ENCODE measurements around the gene SMTNL2.
"Not testable (repeated sequence)": the region's sequence is repeated elsewhere in the genome, so short reads cannot be mapped to it uniquely, and the experiment has no call there.

The SMTNL2 gene

GRCh38 chr17:4587195-4587594 is 2.9 kb downstream of the SMTNL2 start:
- no peak for DNase-seq

- no peak for DNase-seq
Measured at GRCh38 chr17:4587803-4588202, 3.5 kb downstream of the SMTNL2 start.

- DNase-seq: no peak
Measured at GRCh38 chr17:4588391-4588790, 4.1 kb downstream of the SMTNL2 start.

- no peak for DNase-seq
Measured at GRCh38 chr17:4588898-4589625, 4.7 kb downstream of the SMTNL2 start.

GRCh38 chr17:4590042-4590441 is 5.7 kb downstream of the SMTNL2 start:
- DNase-seq: not testable (repeated sequence)

GRCh38 chr17:4590981-4591453 is 6.7 kb downstream of the SMTNL2 start:
- no peak for DNase-seq

GRCh38 chr17:4591529-4591928 is 7.2 kb downstream of the SMTNL2 start:
- peak; percentile 78 to 89 (median 86) for DNase-seq

GRCh38 chr17:4592240-4593005 is 8.1 kb downstream of the SMTNL2 start:
- DNase-seq: no peak

- no peak for DNase-seq
Measured at GRCh38 chr17:4593021-4593421, 8.7 kb downstream of the SMTNL2 start.

GRCh38 chr17:4594406-4594805 is 10.1 kb downstream of the SMTNL2 start:
- no peak for DNase-seq

GRCh38 chr17:4594931-4595684 is 10.8 kb downstream of the SMTNL2 start:
- DNase-seq: peak; percentile 60 to 79 (median 61)

GRCh38 chr17:4595685-4596342 is 11.5 kb downstream of the SMTNL2 start:
- DNase-seq: not testable (repeated sequence)

- no peak for DNase-seq
Measured at GRCh38 chr17:4596636-4597380, 12.5 kb downstream of the SMTNL2 start.

GRCh38 chr17:4597975-4598374 is 13.6 kb downstream of the SMTNL2 start:
- DNase-seq: no peak

- no peak for DNase-seq
Measured at GRCh38 chr17:4598776-4599504, 14.6 kb downstream of the SMTNL2 start.

GRCh38 chr17:4599505-4600281 is 15.4 kb downstream of the SMTNL2 start:
- no peak for DNase-seq

- DNase-seq: no peak
Measured at GRCh38 chr17:4600563-4600962, 16.2 kb downstream of the SMTNL2 start.

- no peak for DNase-seq
Measured at GRCh38 chr17:4601326-4601725, 17.0 kb downstream of the SMTNL2 start.

- DNase-seq: no peak
Measured at GRCh38 chr17:4602041-4602440, 17.7 kb downstream of the SMTNL2 start.

GRCh38 chr17:4604111-4604644 is 19.8 kb downstream of the SMTNL2 start:
- no peak for DNase-seq

All from suppressor macrophage treated with lipopolysaccharide for 1 hour (primary cell).